Osteocyte (in vitro differentiated cells): ENCODE data around the gene DST. TPM values are rescaled to one million over a fixed set of nuclear protein-coding genes. Genes with fewer than 3 reads are reported as not detected.

Experiments
- DNase-seq: peaks from one replicate; pipeline ENCODE4 v3.0.0; 2021; ENCODE audit warnings: mixed read lengths; ENCODE audit not compliant: unreplicated experiment; ENCODE audit errors: extremely low spot score
- H3K27ac Mint-ChIP-seq: one replicate; pipeline ENCODE4 v1.8.0; 2021; ENCODE audit warnings: mild to moderate bottlenecking, mixed read lengths; ENCODE audit not compliant: unreplicated experiment
- H3K27me3 Mint-ChIP-seq: one replicate; pipeline ENCODE4 v1.8.0; 2021; ENCODE audit warnings: mixed read lengths; ENCODE audit not compliant: unreplicated experiment
- H3K36me3 Mint-ChIP-seq: one replicate; pipeline ENCODE4 v1.8.0; 2021; ENCODE audit warnings: mixed read lengths; ENCODE audit not compliant: unreplicated experiment
- H3K4me1 Mint-ChIP-seq: one replicate; pipeline ENCODE4 v1.8.0; 2021; ENCODE audit warnings: mixed read lengths; ENCODE audit not compliant: unreplicated experiment
- H3K4me3 Mint-ChIP-seq: one replicate; pipeline ENCODE4 v1.8.0; 2021; ENCODE audit warnings: mild to moderate bottlenecking, moderate library complexity, mixed read lengths; ENCODE audit not compliant: unreplicated experiment
- H3K9me3 Mint-ChIP-seq: one replicate; pipeline ENCODE4 v1.8.0; 2021; ENCODE audit warnings: mixed read lengths; ENCODE audit not compliant: unreplicated experiment
- total RNA-seq: library from RNA; stranded (reverse); gene quantifications from 2 replicates; pipeline ENCODE4 v1.2.1, GENCODE V29; 2021
- TF ChIP-seq, protein P1 (sequence below): fragments of 200-600 bp; sonication (generic); IDR thresholded peaks from 2 replicates; pipeline ENCODE4 v1.5.0; 2021; ENCODE audit warnings: antibody characterized with exemption, mild to moderate bottlenecking, moderate library complexity

The DST gene
- total RNA-seq, 1 donor from 2014 or later = 240 TPM

DNA sequence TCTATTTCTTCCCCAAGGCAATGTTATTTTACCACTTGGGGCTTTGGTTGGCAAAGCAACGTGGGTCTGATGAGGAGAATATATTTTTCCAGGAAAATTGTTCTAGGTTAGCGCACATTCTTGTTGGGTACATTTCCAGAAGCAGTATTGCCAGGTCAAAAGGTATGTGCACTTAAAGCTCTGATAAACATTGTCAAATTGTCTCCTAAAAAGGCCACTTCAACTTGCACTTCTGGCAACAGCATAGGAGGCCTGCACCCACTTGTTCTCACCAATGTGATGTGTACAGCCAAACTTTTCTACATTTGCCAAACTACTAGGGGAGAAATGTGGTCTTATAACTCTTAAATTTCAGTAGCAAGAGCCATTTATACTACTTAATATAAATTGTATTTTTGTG, 197.8 kb downstream of the DST start:
- Mint-ChIP-seq H3K27ac (no peak overlapping the region), H3K9me3 (no peaks in the 10 kb centered on the region), H3K27me3 (no peaks in the 10 kb centered on the region), H3K4me1 (peaks cover 6% of the 10 kb centered on the region), H3K36me3 (no peaks in the 10 kb centered on the region), H3K4me3 (no peak overlapping the region)
- DNase-seq = no peak
- TF ChIP-seq, protein P1, sequence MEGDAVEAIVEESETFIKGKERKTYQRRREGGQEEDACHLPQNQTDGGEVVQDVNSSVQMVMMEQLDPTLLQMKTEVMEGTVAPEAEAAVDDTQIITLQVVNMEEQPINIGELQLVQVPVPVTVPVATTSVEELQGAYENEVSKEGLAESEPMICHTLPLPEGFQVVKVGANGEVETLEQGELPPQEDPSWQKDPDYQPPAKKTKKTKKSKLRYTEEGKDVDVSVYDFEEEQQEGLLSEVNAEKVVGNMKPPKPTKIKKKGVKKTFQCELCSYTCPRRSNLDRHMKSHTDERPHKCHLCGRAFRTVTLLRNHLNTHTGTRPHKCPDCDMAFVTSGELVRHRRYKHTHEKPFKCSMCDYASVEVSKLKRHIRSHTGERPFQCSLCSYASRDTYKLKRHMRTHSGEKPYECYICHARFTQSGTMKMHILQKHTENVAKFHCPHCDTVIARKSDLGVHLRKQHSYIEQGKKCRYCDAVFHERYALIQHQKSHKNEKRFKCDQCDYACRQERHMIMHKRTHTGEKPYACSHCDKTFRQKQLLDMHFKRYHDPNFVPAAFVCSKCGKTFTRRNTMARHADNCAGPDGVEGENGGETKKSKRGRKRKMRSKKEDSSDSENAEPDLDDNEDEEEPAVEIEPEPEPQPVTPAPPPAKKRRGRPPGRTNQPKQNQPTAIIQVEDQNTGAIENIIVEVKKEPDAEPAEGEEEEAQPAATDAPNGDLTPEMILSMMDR = no peak

DNA sequence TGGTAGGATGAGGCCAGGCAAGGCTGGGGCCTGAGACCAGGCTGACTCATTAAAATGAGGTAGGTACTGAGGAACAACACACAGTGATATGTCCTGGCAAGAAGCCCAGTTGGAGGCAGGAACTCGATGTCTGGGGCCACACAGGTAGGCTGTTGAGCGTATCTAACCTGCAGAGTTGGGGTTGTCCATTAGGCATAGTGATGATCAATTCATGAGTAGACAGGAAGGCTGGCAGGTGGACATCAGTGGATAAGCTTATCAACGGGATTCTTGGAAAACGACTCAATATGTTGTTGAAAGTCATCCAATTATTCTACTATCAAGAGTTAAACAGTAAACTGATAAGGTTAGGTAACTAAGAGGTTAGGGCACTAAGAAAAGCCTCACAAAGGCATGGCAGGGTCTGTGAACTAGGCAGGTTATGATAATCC, 202.1 kb downstream of the DST start:
- peaks cover 5% of the 10 kb centered on the region for H3K27me3 Mint-ChIP-seq
- no peaks in the 10 kb centered on the region for H3K36me3 Mint-ChIP-seq

DNA sequence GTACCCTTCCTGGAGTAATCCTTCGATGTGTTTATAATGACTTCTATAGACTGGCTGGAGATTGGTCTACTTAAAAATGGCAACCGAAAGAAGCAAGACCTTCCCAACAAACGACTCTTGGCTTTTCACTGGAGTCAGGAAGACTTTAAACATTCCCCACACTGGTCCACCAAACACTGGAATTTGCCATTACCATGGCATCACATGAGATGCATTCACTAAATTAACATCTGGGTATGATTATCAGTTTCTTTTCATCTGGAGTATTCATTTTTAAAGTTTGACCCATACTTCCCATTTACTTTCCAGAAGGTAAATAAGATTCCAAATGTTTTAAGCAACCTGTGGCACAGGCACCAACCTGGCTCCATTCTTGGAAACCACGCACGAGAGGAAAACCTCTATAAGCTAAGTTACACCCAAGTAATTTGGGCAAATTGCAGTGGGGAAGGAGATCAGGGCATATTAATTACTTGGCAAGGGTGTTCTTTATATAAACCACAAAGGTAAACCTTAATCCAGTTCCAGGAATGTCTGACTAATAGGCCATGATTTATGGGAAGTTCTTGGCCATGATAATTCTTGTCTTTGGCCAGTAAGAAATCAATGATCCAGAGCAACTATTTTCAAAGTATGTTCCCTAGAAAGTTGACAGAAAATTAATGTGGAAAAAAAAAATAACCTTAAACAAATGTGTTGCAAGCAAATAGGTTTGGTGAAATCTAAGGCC, 205.4 kb downstream of the DST start:
- DNase-seq = no peak
- H3K36me3 Mint-ChIP-seq = no peaks in the 10 kb centered on the region
- peaks cover 9% of the 10 kb centered on the region for H3K9me3 Mint-ChIP-seq
- H3K27me3 Mint-ChIP-seq = peaks cover 13% of the 10 kb centered on the region
- H3K4me1 Mint-ChIP-seq = no peaks in the 10 kb centered on the region
- H3K27ac Mint-ChIP-seq = no peak overlapping the region
- TF ChIP-seq, protein P1 = no peak
- H3K4me3 Mint-ChIP-seq = no peak overlapping the region

More for the DNA sequence above, 202.1 kb downstream of the DST start:
- no peak for DNase-seq
- TF ChIP-seq, protein P1 = no peak
- Mint-ChIP-seq H3K4me3 (no peak overlapping the region), H3K4me1 (no peaks in the 10 kb centered on the region), H3K9me3 (no peaks in the 10 kb centered on the region), H3K27ac (no peak overlapping the region)

DNA sequence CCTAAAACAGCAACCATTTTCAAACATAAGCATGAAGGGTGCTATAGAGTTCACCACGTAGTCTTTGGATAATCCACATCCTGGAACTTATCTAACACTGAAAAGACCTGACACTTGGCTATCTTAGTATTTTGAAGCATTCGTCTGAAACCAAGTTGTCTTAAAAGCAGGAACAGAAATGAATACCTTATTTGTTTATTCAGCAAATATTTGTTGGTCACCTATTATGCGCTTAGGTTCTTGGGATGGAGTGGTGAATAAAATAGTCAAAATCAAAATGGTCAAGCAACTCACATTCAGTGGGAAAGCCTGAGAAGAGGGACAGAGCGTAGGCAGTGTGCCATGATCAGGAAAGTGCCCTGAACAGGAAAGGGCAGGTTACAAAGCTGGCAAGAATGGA, 206.9 kb downstream of the DST start:
- no peak overlapping the region for H3K27ac Mint-ChIP-seq
- TF ChIP-seq, protein P1 = no peak
- H3K9me3 Mint-ChIP-seq = peaks cover 9% of the 10 kb centered on the region
- peaks cover 13% of the 10 kb centered on the region for H3K27me3 Mint-ChIP-seq
- no peak overlapping the region for H3K4me3 Mint-ChIP-seq
- no peaks in the 10 kb centered on the region for H3K36me3 Mint-ChIP-seq
- no peaks in the 10 kb centered on the region for H3K4me1 Mint-ChIP-seq
- DNase-seq = no peak

DNA sequence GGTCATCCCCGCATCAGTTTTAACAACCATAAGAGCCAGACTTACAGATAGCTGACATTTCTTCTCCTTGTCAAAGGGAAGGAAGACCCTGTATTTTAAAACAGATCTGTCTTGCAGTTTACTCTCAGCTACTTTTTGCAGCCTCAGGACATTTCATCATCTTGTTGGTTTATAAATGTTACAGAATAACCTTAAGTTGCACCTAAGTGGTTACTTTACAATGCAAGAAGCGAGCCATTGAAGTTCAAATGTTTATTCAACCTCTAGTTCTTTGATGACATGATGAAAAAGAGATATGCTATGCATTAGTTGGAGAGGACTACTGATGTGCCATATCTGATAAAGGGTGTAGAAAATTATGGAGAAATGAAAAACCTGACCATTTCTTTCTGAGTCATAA, 207.4 kb downstream of the DST start:
- no peaks in the 10 kb centered on the region for H3K4me1 Mint-ChIP-seq
- no peaks in the 10 kb centered on the region for H3K36me3 Mint-ChIP-seq
- no peak overlapping the region for H3K4me3 Mint-ChIP-seq
- no peak for DNase-seq
- H3K27ac Mint-ChIP-seq = no peak overlapping the region
- peaks cover 13% of the 10 kb centered on the region for H3K27me3 Mint-ChIP-seq
- TF ChIP-seq, protein P1 = no peak
- H3K9me3 Mint-ChIP-seq = peaks cover 9% of the 10 kb centered on the region
